WERI-Rb-1 (cell line): ENCODE measurements around the gene MBLAC1.

ENCODE experiments used
- DNase-seq: peaks from one replicate; pipeline ENCODE4 v3.0.0-alpha.2; 2020
- H3K27ac ChIP-seq: fragments of 250-450 bp; sonication (Bioruptor Pico); 2 replicates; pipeline ENCODE4 v1.5.1; 2020; ENCODE audit warnings: mild to moderate bottlenecking, moderate library complexity
- H3K27me3 ChIP-seq: fragments of 250-450 bp; sonication (Bioruptor Pico); 2 replicates; pipeline ENCODE4 v1.5.1; 2021; ENCODE audit warnings: mild to moderate bottlenecking, low read depth, moderate library complexity; ENCODE audit not compliant: insufficient read depth, severe bottlenecking
- H3K36me3 ChIP-seq: fragments of 250-450 bp; sonication (Bioruptor Pico); 2 replicates; pipeline ENCODE4 v1.5.1; 2020; ENCODE audit warnings: mild to moderate bottlenecking, moderate library complexity
- H3K4me3 ChIP-seq: 2 replicates; pipeline ENCODE4 v1.5.1; 2011; ENCODE audit warnings: low read depth, mild to moderate bottlenecking, control low read depth, low read length
- H3K9me3 ChIP-seq: fragments of 250-450 bp; sonication (Bioruptor Pico); 2 replicates; pipeline ENCODE4 v1.5.1; 2021; ENCODE audit warnings: mild to moderate bottlenecking, moderate library complexity; ENCODE audit not compliant: severe bottlenecking
- TF ChIP-seq, protein P1 (sequence below): IDR thresholded peaks from 2 replicates; pipeline ENCODE4 v1.5.1; 2011; ENCODE audit warnings: low read depth, mild to moderate bottlenecking, control low read depth, inconsistent platforms, low read length

MBLAC1 gene

DNA sequence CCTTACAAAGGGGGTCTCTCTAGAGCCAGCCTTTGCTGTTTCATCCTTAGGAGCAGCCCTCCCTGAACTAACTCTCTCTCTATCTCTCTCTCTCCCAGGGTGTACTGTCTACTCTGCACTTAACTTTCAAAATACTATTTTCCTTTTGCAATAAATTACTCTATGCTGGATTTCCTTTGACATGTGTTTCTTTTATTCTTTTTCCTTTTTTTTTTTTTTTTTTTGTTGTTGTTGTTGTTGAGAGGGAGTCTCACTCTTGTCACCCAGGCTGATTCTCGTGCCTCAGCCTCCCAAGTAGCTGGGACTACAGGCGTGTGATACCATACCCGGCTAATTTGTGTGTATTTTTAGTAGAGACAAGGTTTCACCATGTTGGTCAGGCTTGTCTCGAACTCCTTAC, 43.8 kb upstream of the MBLAC1 start:
- Histone ChIP-seq H3K27ac (no peak overlapping the region), H3K4me3 (no peak overlapping the region), H3K9me3 (no peaks in the 10 kb centered on the region), H3K27me3 (no peaks in the 10 kb centered on the region), H3K36me3 (peaks cover 26% of the 10 kb centered on the region)
- DNase-seq = no peak
- TF ChIP-seq, protein P1, sequence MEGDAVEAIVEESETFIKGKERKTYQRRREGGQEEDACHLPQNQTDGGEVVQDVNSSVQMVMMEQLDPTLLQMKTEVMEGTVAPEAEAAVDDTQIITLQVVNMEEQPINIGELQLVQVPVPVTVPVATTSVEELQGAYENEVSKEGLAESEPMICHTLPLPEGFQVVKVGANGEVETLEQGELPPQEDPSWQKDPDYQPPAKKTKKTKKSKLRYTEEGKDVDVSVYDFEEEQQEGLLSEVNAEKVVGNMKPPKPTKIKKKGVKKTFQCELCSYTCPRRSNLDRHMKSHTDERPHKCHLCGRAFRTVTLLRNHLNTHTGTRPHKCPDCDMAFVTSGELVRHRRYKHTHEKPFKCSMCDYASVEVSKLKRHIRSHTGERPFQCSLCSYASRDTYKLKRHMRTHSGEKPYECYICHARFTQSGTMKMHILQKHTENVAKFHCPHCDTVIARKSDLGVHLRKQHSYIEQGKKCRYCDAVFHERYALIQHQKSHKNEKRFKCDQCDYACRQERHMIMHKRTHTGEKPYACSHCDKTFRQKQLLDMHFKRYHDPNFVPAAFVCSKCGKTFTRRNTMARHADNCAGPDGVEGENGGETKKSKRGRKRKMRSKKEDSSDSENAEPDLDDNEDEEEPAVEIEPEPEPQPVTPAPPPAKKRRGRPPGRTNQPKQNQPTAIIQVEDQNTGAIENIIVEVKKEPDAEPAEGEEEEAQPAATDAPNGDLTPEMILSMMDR = no peak

DNA sequence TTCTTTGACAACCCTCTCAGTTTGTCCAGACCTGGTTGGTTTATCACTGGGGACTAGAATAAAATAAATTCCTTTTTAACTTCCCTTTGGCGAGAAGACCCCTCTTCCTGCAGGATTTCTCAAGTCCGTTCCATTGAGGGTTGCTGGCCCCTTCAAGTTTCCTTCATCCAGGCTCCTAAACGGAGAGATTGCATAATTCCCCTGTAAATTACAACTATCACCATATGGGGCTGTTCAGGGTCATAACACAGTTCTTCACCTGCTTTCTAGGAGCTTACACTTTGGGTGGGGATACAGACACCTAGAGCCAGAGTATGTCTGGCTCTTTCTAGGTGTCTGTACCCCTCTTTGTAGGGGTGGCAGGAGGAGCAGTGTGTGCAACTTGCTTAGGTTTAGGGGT, 41.3 kb upstream of the MBLAC1 start:
- Histone ChIP-seq H3K27ac (no peak overlapping the region), H3K36me3 (peaks cover 19% of the 10 kb centered on the region), H3K9me3 (no peaks in the 10 kb centered on the region), H3K4me3 (no peak overlapping the region), H3K27me3 (no peaks in the 10 kb centered on the region)
- DNase-seq = no peak
- TF ChIP-seq, protein P1 = no peak

DNA sequence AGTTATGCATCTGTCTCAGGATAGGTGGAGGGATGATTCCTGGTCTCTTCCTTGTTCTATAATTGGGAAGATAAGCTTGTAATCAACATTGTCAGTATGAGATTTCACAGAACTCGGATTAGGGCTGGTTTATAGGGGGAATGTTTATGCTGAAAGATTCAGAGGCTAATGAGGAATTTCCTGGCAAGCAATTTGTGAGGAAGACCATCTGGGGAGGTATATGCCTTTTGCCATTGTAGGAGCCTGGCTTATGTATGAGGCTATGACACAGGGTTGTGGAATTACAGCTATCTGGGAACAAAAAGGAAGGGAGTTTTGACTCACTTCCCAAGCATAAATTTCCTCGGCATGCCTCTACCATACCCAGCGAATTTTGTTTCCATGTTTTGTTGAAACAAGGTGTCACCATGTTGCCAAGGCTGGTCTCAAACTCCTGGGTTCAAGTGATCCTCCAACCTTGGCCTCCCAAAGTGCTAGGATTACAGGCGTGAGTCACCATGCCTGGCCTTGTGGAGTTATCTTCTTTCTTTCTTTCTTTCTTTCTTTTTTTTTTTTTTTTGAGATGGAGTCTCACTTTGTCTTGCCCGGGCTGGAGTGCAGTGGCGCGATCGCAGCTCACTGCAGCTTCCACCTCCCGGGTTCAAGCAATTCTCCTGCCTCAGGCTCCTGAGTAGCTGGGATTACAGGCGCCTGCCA, 39.6 kb upstream of the MBLAC1 start:
- TF ChIP-seq, protein P1 = no peak
- no peak for DNase-seq
- Histone ChIP-seq H3K27ac (no peak overlapping the region), H3K4me3 (no peak overlapping the region), H3K36me3 (peaks cover 32% of the 10 kb centered on the region), H3K9me3 (no peaks in the 10 kb centered on the region), H3K27me3 (no peaks in the 10 kb centered on the region)

DNA sequence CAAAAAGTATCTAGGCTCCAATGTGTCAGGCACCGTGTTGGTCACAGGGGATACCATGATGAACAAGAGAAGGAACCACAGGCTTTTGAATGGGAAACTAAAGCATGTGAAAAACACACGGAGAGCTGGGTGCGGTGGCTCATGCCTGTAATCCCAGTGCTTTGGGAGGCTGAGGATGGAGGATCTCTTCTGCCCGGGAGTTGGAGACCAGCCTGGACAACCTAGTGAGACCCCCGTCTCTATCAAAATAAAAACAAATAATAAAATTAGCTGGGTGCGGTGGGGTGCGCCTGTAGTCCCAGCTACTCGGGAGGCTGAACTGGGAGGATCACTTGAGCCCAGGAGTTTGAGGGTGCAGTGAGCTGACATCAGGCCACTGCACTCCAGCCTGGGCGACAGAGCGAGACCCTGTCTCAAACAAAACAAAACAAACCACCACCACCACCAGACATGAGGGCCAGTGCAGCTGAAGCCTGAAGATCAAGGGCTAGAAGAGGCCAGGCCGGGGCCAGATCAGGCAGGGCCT, 38.6 kb upstream of the MBLAC1 start:
- TF ChIP-seq, protein P1 = no peak
- Histone ChIP-seq H3K27ac (peak overlapping the region; percentile 95), H3K4me3 (peak overlapping the region; percentile 93), H3K9me3 (no peaks in the 10 kb centered on the region), H3K36me3 (peaks cover 41% of the 10 kb centered on the region), H3K27me3 (no peaks in the 10 kb centered on the region)
- DNase-seq = no peak

DNA sequence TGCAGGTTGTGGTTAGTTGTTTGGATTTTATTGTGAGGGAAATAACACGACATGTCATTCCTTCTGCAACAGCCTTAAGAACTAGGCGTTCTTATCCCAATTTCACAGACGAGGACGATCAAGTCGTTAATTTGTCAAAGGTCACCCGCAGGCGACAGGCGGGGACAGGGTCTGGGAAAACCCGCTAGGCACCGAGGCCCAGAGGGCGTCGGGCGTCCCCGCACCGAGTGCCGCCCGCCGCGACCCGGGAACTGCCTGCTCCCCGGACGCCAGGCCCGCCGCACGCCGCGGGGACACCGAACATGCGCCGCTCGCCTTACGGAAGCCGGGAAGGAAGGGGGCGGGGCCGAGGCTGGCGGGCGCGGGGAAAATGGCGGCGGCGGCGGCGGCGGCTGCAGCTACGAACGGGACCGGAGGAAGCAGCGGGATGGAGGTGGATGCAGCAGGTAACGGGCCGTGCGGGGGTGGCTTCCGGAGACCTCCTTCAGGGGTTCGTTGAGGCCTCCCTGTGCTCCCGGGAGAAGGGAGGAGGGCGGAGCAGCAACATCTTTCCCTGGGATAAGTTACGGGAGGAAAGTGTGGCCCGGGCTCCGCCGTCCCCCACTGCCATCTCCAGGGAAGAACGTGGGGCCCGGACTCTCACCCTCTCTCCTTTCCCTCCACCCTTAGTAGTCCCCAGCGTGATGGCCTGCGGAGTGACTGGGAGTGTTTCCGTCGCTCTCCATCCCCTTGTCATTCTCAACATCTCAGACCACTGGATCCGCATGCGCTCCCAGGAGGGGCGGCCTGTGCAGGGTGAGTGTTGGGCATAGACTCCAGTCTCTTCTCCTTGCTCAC, 37.9 kb upstream of the MBLAC1 start, which contains the start of gene COPS6:
Gene COPS6, plus strand, starts transcription at position 349 of the 837 bp plus-strand sequence. Its CDS starts 22 bp downstream, at position 371.
- no peaks in the 10 kb centered on the region for H3K27me3 ChIP-seq
- peaks cover 48% of the 10 kb centered on the region for H3K36me3 ChIP-seq
- H3K27ac ChIP-seq = peak within 1 kb of the TSS; percentile 95
- TF ChIP-seq, protein P1 = no peak
- peak within 1 kb of the TSS; percentile 93 for H3K4me3 ChIP-seq
- no peaks in the 10 kb centered on the region for H3K9me3 ChIP-seq
- DNase-seq = peak; percentile 83
